HL-60 (cell line): ENCODE data around the gene EMP3.

ENCODE experiments used
- DNase-seq, 2 experiments: peaks; one replicate each; pipeline ENCODE4 v3.0.0-alpha.2; 2010 to 2020; ENCODE audit warnings: low read depth in 1 of 2, low spot score in 1 of 2
- H3K27ac ChIP-seq: fragments of 250-450 bp; sonication (Bioruptor Pico); replicated peaks from 2 replicates; pipeline ENCODE4 v1.5.1; 2020; ENCODE audit warnings: mild to moderate bottlenecking, moderate library complexity
- H3K27me3 ChIP-seq: fragments of 250-450 bp; sonication (Bioruptor Pico); 2 replicates; pipeline ENCODE4 v1.5.1; 2021; ENCODE audit warnings: mild to moderate bottlenecking, moderate library complexity; ENCODE audit not compliant: insufficient read depth, poor library complexity, severe bottlenecking
- H3K4me3 ChIP-seq: replicated peaks from 2 replicates; pipeline ENCODE4 v1.5.1; 2011; ENCODE audit warnings: mild to moderate bottlenecking, control low read depth, low read length; ENCODE audit not compliant: insufficient read depth
- GABPA ChIP-seq: IDR thresholded peaks from 2 replicates; pipeline ENCODE4 v1.6.1; 2012; ENCODE audit warnings: low read depth
- POLR2AphosphoS5 ChIP-seq: IDR thresholded peaks from 2 replicates; pipeline ENCODE4 v1.6.1; 2012; ENCODE audit warnings: low read depth
- SPI1 ChIP-seq: IDR thresholded peaks from 2 replicates; pipeline ENCODE4 v1.6.1; 2012; ENCODE audit warnings: low read depth, mild to moderate bottlenecking, borderline replicate concordance
- TF ChIP-seq, protein P1 (sequence below): IDR thresholded peaks from one replicate; pipeline ENCODE4 v1.5.1; 2011; ENCODE audit warnings: low read length, control low read depth, inconsistent platforms; ENCODE audit not compliant: insufficient read depth
- TF ChIP-seq, protein P2 (sequence below): IDR thresholded peaks from 2 replicates; pipeline ENCODE4 v1.6.1; 2012; ENCODE audit warnings: low read depth; ENCODE audit not compliant: insufficient replicate concordance

Gene EMP3

GRCh38 chr19:48321622-48322591, 3.4 kb upstream of the EMP3 start:
- Histone ChIP-seq H3K27ac (peak overlapping the region; percentile 99), H3K4me3 (peak overlapping the region; percentile 50), H3K27me3 (no peaks in the 10 kb centered on the region)
- TF ChIP-seq, protein P1, sequence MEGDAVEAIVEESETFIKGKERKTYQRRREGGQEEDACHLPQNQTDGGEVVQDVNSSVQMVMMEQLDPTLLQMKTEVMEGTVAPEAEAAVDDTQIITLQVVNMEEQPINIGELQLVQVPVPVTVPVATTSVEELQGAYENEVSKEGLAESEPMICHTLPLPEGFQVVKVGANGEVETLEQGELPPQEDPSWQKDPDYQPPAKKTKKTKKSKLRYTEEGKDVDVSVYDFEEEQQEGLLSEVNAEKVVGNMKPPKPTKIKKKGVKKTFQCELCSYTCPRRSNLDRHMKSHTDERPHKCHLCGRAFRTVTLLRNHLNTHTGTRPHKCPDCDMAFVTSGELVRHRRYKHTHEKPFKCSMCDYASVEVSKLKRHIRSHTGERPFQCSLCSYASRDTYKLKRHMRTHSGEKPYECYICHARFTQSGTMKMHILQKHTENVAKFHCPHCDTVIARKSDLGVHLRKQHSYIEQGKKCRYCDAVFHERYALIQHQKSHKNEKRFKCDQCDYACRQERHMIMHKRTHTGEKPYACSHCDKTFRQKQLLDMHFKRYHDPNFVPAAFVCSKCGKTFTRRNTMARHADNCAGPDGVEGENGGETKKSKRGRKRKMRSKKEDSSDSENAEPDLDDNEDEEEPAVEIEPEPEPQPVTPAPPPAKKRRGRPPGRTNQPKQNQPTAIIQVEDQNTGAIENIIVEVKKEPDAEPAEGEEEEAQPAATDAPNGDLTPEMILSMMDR = no peak
- TF ChIP-seq POLR2AphosphoS5 (peak; percentile 94), GABPA (0 out of 2 replicates have a peak, but pooled peaks have one; percentile 31), SPI1 (peak; percentile 89)
- TF ChIP-seq, protein P2, sequence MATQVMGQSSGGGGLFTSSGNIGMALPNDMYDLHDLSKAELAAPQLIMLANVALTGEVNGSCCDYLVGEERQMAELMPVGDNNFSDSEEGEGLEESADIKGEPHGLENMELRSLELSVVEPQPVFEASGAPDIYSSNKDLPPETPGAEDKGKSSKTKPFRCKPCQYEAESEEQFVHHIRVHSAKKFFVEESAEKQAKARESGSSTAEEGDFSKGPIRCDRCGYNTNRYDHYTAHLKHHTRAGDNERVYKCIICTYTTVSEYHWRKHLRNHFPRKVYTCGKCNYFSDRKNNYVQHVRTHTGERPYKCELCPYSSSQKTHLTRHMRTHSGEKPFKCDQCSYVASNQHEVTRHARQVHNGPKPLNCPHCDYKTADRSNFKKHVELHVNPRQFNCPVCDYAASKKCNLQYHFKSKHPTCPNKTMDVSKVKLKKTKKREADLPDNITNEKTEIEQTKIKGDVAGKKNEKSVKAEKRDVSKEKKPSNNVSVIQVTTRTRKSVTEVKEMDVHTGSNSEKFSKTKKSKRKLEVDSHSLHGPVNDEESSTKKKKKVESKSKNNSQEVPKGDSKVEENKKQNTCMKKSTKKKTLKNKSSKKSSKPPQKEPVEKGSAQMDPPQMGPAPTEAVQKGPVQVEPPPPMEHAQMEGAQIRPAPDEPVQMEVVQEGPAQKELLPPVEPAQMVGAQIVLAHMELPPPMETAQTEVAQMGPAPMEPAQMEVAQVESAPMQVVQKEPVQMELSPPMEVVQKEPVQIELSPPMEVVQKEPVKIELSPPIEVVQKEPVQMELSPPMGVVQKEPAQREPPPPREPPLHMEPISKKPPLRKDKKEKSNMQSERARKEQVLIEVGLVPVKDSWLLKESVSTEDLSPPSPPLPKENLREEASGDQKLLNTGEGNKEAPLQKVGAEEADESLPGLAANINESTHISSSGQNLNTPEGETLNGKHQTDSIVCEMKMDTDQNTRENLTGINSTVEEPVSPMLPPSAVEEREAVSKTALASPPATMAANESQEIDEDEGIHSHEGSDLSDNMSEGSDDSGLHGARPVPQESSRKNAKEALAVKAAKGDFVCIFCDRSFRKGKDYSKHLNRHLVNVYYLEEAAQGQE = peak; percentile 19
- DNase-seq = peak; percentile 97 to 99

- Histone ChIP-seq H3K27ac (peak overlapping the region; percentile 80), H3K27me3 (no peaks in the 10 kb centered on the region), H3K4me3 (no peak overlapping the region)
- TF ChIP-seq, protein P1 = no peak
- TF ChIP-seq GABPA = no peak
- peak; percentile 45 to 46 for DNase-seq
These were observed 4.0 kb downstream of the EMP3 start for GRCh38 chr19:48329167-48329891.

GRCh38 chr19:48330012-48330681, 4.8 kb downstream of the EMP3 start:
- TF ChIP-seq, protein P1 = no peak
- peak; percentile 50; the same call in 1 of the 2 replicates for TF ChIP-seq POLR2AphosphoS5
- peak; percentile 93 to 94 for DNase-seq
- H3K27me3 ChIP-seq = no peaks in the 10 kb centered on the region
- H3K4me3 ChIP-seq = peak overlapping the region; percentile 38
- peak overlapping the region; percentile 80 for H3K27ac ChIP-seq

DNA sequence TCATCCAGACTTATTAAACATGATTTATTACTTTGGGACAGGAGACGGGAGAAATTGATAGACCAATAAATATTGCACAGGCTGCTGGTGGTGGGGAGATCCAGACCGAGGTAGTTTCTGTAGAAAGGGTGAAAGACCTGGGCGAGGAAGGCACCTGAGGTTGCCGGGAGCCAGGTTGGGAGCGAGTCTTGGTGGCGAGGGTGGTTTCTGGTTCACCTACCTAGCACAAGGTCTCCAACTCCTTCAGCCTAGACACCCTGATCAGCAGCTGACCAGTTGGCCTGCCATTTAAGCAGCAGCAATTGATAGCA, 7.0 kb downstream of the EMP3 start:
- H3K4me3 ChIP-seq = peak overlapping the region; percentile 39
- H3K27ac ChIP-seq = peak overlapping the region; percentile 81

More for the DNA sequence above, 7.0 kb downstream of the EMP3 start:
- no peaks in the 10 kb centered on the region for H3K27me3 ChIP-seq
- DNase-seq = no peak
- TF ChIP-seq GABPA = no peak
- no peak for TF ChIP-seq SPI1
- TF ChIP-seq, protein P1 = no peak
- TF ChIP-seq POLR2AphosphoS5 = no peak
- TF ChIP-seq, protein P2 = no peak
